ENCODE data around the gene ANXA11. TPM values are rescaled to one million over a fixed set of nuclear protein-coding genes. Genes with fewer than 3 reads are reported as not detected.

The ANXA11 gene
- total RNA-seq, 1 experiment from 2014 or later: 241 TPM

DNA sequence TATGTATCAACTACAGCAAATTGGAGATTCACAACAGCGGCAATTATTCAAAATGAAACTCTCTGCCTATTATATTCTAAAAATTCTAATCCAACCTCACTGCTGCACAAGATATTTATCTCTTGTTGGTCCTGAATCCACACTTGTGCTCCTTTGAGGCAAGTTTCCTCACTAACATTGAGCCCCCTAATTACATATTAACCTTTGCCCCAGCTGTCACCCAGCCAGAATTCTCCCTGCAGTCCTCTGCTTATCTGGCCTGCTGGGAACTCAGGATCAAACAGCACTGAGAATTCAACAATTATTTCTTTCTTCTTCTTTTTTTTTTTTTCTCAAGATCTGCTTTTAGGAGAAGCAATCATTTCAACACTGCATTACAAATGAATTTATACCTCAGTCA, 94.4 kb downstream of the ANXA11 start:
- CTCF ChIA-PET: interaction anchor here (0.7 kb wide), 1 partner anchor 398 kb away, joined by 5 read pairs; no protein-coding TSS in a partner anchor
- no peaks in the 10 kb centered on the region for H3K4me1 ChIP-seq (ENCODE audit: control insufficient read depth, insufficient read depth, low read length)
- no peak for DNase-seq (ENCODE audit: low read depth, low spot score)
- no peaks in the 10 kb centered on the region for H3K27me3 ChIP-seq (ENCODE audit: control insufficient read depth, insufficient read depth, low read length)
- TF ChIP-seq TCF7L2 (IDR thresholded peaks at IDR 0.05; ENCODE audit: low read depth, low read length) (no peak), POLR2AphosphoS5 (IDR thresholded peaks at IDR 0.05; ENCODE audit: low read depth, low read length) (no peak), SIN3A (IDR thresholded peaks at IDR 0.05; ENCODE audit: borderline replicate concordance, insufficient read depth, low read depth, low read length) (no peak)
- TF ChIP-seq, protein P1, sequence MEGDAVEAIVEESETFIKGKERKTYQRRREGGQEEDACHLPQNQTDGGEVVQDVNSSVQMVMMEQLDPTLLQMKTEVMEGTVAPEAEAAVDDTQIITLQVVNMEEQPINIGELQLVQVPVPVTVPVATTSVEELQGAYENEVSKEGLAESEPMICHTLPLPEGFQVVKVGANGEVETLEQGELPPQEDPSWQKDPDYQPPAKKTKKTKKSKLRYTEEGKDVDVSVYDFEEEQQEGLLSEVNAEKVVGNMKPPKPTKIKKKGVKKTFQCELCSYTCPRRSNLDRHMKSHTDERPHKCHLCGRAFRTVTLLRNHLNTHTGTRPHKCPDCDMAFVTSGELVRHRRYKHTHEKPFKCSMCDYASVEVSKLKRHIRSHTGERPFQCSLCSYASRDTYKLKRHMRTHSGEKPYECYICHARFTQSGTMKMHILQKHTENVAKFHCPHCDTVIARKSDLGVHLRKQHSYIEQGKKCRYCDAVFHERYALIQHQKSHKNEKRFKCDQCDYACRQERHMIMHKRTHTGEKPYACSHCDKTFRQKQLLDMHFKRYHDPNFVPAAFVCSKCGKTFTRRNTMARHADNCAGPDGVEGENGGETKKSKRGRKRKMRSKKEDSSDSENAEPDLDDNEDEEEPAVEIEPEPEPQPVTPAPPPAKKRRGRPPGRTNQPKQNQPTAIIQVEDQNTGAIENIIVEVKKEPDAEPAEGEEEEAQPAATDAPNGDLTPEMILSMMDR (IDR thresholded peaks at IDR 0.05): no peak
- TF ChIP-seq, protein P2, sequence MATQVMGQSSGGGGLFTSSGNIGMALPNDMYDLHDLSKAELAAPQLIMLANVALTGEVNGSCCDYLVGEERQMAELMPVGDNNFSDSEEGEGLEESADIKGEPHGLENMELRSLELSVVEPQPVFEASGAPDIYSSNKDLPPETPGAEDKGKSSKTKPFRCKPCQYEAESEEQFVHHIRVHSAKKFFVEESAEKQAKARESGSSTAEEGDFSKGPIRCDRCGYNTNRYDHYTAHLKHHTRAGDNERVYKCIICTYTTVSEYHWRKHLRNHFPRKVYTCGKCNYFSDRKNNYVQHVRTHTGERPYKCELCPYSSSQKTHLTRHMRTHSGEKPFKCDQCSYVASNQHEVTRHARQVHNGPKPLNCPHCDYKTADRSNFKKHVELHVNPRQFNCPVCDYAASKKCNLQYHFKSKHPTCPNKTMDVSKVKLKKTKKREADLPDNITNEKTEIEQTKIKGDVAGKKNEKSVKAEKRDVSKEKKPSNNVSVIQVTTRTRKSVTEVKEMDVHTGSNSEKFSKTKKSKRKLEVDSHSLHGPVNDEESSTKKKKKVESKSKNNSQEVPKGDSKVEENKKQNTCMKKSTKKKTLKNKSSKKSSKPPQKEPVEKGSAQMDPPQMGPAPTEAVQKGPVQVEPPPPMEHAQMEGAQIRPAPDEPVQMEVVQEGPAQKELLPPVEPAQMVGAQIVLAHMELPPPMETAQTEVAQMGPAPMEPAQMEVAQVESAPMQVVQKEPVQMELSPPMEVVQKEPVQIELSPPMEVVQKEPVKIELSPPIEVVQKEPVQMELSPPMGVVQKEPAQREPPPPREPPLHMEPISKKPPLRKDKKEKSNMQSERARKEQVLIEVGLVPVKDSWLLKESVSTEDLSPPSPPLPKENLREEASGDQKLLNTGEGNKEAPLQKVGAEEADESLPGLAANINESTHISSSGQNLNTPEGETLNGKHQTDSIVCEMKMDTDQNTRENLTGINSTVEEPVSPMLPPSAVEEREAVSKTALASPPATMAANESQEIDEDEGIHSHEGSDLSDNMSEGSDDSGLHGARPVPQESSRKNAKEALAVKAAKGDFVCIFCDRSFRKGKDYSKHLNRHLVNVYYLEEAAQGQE (IDR thresholded peaks at IDR 0.05; ENCODE audit: insufficient read depth in 1 of 2, low read depth in 2 of 2, low read length in 1 of 2): no peak
- POLR2A ChIA-PET: no interaction called here
- no TSS peak for BruUV-seq (replicated peaks)
- H3K27ac ChIP-seq (ENCODE audit: low read length): no peak overlapping the region
- intact Hi-C loops (cut with micrococcal nuclease; ENCODE audit: unreplicated experiment): no loop called here
- no peak overlapping the region for H3K4me3 ChIP-seq (ENCODE audit: low read depth in 2 of 2, low read length in 2 of 2)
- H3K36me3 ChIP-seq (ENCODE audit: control insufficient read depth, insufficient read depth, low read length): no peaks in the 10 kb centered on the region
- H3K9me3 ChIP-seq (ENCODE audit: control insufficient read depth, insufficient read depth, low read depth, low read length): no peaks in the 10 kb centered on the region
- no peak for ATAC-seq
- in situ Hi-C loops (cut with HindIII; ENCODE audit: low pct_unique_long_range_greater_than_20kb, low sequenced_read_pairs): no loop called here

DNA sequence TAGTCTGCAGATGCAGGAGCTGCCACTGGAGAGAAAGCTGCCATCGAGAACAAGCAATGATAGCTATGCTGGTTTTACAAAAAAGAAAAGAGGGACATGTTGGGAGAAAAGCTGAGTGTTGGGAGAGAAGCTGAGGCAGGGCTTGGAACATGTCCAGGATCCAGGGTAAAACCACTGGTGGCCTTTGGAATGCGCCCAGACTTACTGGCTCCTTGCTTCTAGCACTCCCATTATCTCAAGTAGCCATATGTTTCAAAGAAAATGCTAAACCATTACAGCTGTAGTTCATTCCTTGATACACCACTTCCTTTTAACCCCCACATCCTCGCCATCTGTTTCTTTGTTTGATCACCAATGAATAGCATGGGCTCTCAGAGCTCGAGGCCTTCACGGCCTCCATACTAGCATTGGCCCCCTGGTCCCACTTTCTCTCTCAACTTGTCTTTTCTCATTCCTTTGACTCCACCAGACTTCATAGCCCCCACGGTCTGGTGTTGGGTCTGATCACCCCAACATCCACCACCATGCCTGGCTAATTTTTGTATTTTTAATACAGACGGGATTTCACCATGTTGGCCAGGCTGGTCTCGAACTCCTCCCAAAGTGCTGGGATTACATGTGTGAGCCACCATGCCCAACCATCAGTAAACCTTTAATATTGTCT, 96.6 kb downstream of the ANXA11 start:
- POLR2A ChIA-PET: no interaction called here
- no peaks in the 10 kb centered on the region for H3K36me3 ChIP-seq (ENCODE audit: control insufficient read depth, insufficient read depth, low read length)
- no peak for TF ChIP-seq POLR2AphosphoS5 (IDR thresholded peaks at IDR 0.05; ENCODE audit: low read depth, low read length)
- no peak for TF ChIP-seq TCF7L2 (IDR thresholded peaks at IDR 0.05; ENCODE audit: low read depth, low read length)
- TF ChIP-seq, protein P2 (IDR thresholded peaks at IDR 0.05; ENCODE audit: insufficient read depth in 1 of 2, low read depth in 2 of 2, low read length in 1 of 2): no peak
- TF ChIP-seq, protein P1 (IDR thresholded peaks at IDR 0.05): no peak
- TF ChIP-seq SIN3A (IDR thresholded peaks at IDR 0.05; ENCODE audit: borderline replicate concordance, insufficient read depth, low read depth, low read length): no peak
- no peak overlapping the region for H3K27ac ChIP-seq (ENCODE audit: low read length)
- DNase-seq (ENCODE audit: low read depth, low spot score) (no peak), ATAC-seq (no peak)
- H3K9me3 ChIP-seq (ENCODE audit: control insufficient read depth, insufficient read depth, low read depth, low read length): no peaks in the 10 kb centered on the region
- no TSS peak for BruUV-seq (replicated peaks)
- no peak overlapping the region for H3K4me3 ChIP-seq (ENCODE audit: low read depth in 2 of 2, low read length in 2 of 2)
- no peaks in the 10 kb centered on the region for H3K4me1 ChIP-seq (ENCODE audit: control insufficient read depth, insufficient read depth, low read length)
- in situ Hi-C loops (cut with HindIII; ENCODE audit: low pct_unique_long_range_greater_than_20kb, low sequenced_read_pairs): no loop called here
- no peaks in the 10 kb centered on the region for H3K27me3 ChIP-seq (ENCODE audit: control insufficient read depth, insufficient read depth, low read length)
- CTCF ChIA-PET: no interaction called here
- intact Hi-C loops (cut with micrococcal nuclease; ENCODE audit: unreplicated experiment): no loop called here
